Measurements from ENCODE around the gene ABO.
A peak's percentile ranks its signal among the peaks of the same experiment; 100 is the strongest.
"Not testable (repeated sequence)": the region's sequence is repeated elsewhere in the genome, so short reads cannot be mapped to it uniquely, and the experiment has no call there.

Gene ABO

DNA sequence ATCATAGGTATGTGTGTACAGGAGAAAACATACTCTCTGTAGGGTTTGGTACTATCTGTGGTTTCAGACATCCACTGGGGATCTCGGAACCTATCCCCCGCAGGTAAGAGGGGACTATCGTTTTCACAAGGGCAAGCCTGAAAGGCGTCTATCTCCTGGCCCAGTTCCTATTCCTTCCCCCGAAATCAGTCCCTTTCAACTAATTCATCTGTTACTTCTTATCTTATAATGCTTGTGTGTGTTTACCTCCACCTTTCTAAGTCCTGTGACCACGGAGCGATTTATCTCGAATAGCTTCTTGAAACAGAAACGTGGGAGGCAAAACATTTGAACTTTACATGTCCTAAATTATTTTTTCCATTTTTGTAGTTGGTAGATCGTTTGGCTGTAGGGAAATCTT, 11.4 kb downstream of the ABO start:
- DNase-seq (ENCODE audit: low read depth), result no peak

GRCh38 chr9:133262226-133262625, 12.8 kb downstream of the ABO start:
- DNase-seq (ENCODE audit: low read depth), result no peak

DNA sequence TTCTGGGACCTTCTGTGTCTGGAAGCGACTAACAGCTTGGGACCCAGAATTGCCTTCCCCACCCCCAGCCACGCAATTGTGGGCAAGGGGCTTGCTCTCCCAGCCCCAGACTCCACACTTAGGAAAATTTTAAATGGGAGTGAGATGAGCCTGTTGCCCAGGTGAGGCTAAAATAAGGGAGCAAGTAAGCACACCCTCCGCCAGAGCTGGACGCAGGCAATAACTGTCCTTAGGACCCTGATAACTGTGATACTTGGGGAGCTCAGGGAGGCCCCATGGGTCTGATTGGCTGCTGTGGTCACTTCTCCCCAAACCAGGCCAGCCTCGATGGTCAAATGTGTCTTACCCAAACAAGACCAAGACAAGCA, 13.3 kb downstream of the ABO start:
- DNase-seq (ENCODE audit: low read depth), result no peak

DNA sequence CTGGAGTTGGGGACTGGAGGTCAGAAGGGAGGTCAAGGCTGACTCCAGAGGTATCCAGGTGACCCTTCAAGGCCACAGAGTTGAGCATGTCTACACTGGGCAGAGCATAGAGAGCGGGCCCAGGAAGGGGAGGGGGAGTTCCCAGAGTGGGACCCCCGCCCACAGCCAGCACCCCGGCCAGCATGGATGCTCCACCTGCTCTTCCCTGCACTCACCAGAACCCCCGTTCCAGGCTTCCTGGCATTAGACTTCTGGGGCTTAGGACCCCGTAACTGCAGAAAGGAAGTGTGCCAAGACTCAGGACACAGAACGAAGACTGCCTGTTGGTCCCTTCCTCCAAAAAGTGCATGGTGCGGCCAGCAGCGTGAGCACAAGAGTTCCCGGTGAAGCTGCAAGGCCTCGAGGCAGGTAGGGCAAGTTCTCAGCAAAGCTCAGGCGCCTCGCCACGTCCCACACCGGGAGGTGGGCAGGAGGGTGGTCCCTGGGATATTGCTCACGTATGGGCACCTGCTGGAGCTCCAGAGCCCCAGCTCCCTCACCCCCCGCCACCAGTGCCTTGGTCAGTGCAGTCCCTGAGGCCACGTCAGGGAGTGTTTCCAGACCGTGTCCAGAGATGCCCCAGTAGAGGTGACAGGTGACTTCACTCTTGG, 13.8 kb downstream of the ABO start:
- no peak for DNase-seq (ENCODE audit: low read depth)

DNA sequence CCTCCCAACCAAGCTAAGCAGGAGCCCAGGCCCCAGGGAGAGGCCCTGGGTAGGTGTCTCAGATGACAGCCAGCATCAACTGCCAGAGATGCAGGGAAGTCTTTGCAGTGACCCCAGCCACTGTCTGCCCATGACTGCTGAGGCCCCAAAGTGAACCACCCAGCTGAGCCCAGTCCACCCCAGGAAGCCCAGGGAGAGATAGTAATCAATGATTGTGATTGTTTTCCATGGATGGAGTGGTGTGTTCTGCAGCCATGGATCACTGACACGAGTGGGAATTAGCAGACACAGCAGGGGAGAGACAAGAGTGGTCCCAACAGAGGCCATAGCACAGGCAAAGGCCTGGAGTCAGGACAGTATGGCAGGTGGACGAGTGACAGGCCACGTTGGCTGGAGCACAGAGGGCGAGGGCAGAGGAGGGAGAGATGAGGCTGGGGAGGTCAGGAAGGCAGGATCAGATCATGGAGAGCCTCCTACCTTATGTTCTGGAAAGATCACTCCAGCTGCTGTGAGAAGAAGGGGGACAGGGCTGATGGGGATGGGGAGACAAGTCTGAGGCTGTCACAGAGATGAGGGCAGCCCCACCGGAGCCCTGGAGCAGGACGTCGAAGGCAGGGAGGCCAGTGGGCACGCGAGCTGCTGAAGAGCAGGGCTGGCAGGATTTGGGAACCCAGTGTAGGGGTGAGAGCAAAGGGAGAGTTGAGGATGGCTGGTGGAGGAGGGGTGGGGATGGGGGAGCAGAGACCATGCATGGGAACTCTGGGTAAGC, 14.5 kb downstream of the ABO start:
- no peak for DNase-seq (ENCODE audit: low read depth)

DNA sequence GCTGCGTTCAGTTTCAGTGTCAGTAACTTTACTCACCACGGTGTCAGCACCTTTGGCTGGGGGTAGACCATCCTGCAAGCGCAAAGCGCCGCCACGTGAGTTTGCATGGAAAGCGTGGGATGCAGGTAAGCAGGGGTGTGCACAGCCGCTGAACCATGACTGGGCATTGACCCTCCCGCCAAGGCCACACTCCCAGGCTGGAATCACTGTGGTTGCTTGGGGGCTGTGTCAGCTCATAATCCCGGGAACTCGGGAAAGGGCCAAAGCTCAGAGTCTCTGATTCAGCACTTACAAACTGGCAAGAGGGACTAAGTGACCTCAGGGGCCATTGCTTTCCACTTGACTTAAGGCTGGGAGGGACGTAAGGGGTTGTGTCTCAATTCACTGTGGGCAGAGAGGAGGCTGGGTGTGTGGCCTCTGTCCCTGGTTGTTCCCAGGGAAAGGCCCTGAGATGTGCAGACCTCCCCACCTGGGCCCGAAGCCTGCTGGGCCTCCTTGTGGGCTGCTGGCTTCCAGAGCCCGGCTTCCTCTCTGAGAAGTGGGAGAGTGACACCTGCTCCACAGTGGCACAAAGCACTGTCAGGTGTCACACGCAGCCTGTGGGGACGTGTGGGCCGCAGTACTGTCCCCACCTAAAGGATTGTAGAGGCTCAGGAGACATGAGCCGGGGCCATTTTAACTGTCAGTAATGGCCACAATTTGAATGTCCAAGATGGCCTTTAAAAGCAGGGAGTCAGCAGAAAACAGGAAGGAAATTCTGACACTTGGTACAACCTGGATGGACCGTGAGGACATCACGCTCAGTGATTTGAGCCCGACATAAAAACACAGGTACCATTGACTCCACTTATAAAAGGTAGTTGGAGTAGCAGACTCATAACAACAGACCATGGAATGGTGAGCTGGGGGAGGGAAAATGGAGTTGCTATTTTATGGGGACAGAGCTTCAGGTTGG, 16.7 kb downstream of the ABO start:
- DNase-seq (ENCODE audit: low read depth), result peak; percentile 16

DNA sequence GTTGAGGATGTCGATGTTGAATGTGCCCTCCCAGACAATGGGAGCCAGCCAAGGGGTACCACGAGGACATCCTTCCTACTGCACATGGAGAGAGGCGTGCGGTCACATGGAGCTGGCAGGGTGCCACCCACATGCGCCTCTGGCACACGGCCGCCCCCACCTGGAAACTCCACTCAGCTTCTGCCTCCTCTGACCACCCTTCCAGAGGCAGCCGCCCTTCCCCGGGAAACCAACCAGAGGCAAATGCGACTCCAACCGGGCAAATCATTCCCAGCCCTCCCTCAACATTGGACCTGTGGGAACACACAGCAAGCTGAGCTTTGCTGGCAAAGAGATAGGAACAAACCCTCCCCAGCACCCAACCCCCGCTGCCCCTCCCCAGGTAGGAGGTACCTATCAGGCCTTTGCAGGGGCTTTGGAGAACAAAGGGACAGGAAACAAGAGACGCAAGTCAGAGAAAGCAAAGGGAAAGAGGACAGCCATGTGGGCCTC, 17.5 kb downstream of the ABO start:
- DNase-seq (ENCODE audit: low read depth), result no peak

DNA sequence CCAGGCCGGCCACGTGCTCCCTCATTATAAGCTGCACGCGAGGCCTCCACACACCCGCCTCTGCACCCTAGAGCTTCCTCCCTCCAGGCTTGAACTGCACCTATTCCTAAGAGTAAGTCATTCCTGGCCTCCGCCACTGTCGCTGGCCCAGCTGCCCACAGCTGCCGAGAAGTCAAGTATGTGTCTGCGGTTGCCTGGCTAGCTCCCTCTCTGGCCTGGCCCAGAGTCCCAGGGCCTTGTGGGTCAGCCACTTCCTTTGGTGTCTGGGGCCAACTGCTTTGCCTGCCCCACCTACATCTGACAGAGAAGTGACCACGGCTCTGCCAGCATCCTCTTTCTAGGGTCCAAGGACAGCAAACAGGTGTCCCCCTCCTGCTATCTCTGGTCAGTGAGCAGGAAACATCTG, 18.3 kb downstream of the ABO start:
- no peak for DNase-seq (ENCODE audit: low read depth)

- no peak for DNase-seq (ENCODE audit: low read depth)
Observed at GRCh38 chr9:133256136-133256461, 18.9 kb downstream of the ABO start.

GRCh38 chr9:133255371-133256135, 19.4 kb downstream of the ABO start:
- no peak for DNase-seq (ENCODE audit: low read depth)

DNA sequence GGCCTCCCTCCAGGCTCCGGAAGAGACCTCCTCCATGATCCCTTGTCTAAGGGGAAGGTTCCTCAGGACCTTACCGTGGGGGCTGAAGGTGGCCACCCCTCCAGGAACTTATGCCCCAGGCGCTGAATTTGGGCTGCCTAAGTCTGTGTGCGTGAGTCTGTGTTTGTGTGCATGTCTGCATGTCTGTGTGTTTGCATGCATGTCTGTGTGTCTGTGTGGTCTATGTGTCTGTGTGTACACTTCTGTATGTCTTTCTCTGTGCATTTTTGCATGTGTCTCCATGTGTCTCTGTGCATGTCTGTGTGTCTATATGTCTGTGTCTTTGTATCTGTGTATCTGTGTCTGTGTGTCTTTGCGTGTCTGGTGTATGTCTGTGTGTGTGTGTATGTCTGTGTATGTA, 20.5 kb downstream of the ABO start:
- no peak for DNase-seq (ENCODE audit: low read depth)

- DNase-seq (ENCODE audit: low read depth), result no peak
Observed at GRCh38 chr9:133253268-133253667, 21.7 kb downstream of the ABO start.

- DNase-seq (ENCODE audit: low read depth), result no peak
Observed at GRCh38 chr9:133252301-133253020, 22.5 kb downstream of the ABO start.

- DNase-seq (ENCODE audit: low read depth), result no peak
Observed at GRCh38 chr9:133251773-133252172, 23.2 kb downstream of the ABO start.

DNA sequence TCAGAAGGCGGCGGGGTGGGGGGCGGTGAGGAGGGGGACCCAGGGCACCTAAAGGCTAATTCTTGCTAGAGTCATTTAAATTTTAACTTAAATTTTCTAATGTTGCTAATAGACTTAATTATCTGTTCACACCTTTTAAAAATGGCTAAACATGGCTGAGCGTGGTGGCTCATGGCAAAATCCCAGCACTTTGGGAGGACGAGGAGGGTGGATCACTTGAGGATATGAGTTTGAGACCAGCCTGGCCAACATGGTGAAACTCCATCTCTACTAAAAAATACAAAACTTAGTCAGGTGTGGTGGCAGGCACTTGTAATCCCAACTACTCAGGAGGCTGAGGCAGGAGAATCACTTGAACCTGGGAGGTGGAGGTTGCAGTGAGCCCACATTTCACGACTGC, 23.8 kb downstream of the ABO start:
- not testable (repeated sequence) for DNase-seq (ENCODE audit: low read depth)

DNA sequence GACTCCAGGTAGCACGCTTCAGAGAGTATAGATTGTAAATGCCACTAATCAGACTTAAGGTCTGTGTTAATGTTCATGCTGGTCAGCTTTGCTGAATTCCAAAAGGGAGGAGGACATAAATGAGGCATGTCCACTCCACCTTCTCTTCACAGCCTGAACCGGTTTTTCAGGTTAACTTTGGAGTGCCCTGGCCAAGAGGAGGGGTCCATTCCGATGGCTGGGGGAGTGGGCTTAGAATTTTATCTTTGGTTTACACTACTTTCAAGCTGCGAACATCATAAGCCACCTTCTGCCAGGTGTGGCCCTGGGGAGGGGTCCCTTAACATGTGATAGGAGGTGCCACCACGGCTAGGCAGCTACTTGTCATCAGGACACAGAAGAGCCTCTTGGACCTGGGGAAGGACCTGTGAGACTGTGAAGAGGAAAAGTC, 24.2 kb downstream of the ABO start:
- no peak for DNase-seq (ENCODE audit: low read depth)

DNA sequence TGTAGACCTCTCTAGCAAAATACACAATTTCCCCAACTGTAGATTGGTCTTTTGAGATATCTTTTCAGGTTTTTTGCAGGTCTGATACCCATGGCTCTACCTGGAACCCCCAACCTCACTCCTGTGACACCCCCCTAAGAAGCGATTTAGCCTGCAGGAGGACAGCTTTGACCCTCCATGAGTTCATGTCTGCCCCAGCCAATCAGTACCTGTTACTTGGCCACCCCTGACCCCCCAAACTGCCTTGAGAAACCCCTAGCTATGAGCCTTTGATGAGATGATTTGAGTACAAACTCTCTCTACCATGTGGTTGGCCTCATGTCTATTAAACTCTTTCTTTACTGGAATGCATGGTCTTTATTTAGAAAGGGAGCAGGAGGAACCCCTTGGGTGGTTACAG, 25.7 kb downstream of the ABO start:
- DNase-seq (ENCODE audit: low read depth), result no peak

- no peak for DNase-seq (ENCODE audit: low read depth)
Observed at GRCh38 chr9:133248726-133249295, 26.2 kb downstream of the ABO start.

GRCh38 chr9:133247632-133248031, 27.4 kb downstream of the ABO start:
- DNase-seq (ENCODE audit: low read depth), result no peak

- no peak for DNase-seq (ENCODE audit: low read depth)
Observed at GRCh38 chr9:133246991-133247390, 28.0 kb downstream of the ABO start.

DNA sequence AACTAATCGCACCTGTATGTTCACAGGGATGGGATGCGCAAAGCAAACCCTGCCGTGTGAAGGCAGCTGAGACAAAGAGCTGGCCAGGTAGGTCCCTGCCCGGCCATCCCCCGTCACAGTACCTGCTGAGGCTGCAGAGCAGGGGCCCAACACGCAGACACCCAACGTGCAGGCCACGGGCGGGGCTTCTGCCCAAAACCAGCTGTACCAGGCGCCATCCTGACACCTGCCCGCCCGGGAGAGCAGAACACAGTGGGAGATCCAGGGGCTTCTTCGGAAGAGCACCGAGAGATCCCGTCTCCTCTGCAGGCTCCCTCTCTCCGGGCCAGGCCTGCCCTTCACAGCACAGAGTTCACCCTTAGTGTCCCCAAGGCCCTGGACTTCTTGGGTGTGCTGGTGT, 28.4 kb downstream of the ABO start:
- no peak for DNase-seq (ENCODE audit: low read depth)
